ENCODE measurements around the gene CRYBA2.

Gene CRYBA2

GRCh38 chr2:219028141-219028540, 34.9 kb upstream of the CRYBA2 start:
- Mint-ChIP-seq H3K9me3 (no peaks in the 10 kb centered on the region), H3K4me1 (peaks cover 5% of the 10 kb centered on the region), H3K4me3 (no peak overlapping the region), H3K36me3 (no peaks in the 10 kb centered on the region), H3K27ac (no peak overlapping the region), H3K27me3 (peaks cover 68% of the 10 kb centered on the region)
- no peak for ATAC-seq

DNA sequence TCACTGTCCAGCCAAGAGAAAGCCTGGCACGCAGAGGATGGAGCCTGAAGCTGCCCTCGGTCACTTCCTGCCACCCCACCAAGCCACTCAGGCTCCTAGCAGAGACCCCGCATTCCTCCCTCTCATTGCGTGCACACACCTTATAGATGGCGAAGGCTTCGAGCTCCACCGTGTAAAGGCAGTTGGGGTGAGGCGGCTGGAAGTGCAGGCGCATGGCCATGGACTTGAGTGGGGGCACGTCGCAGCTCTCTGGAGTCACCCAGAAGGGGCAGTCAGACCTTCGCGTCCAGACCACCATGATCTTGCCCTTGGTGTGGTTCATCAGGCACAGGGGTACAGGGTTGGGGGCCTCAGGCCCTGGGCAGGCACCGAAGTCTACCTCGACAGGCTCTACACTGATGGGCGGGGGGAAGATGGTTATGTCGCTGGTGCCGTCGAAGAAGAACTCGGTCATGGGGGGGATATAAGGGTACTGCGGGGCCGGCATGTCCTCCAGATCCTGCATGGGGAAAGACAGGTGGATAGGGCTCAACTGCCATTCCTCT, 34.4 kb upstream of the CRYBA2 start:
- peaks cover 68% of the 10 kb centered on the region for H3K27me3 Mint-ChIP-seq
- H3K27ac Mint-ChIP-seq = no peak overlapping the region

DNA sequence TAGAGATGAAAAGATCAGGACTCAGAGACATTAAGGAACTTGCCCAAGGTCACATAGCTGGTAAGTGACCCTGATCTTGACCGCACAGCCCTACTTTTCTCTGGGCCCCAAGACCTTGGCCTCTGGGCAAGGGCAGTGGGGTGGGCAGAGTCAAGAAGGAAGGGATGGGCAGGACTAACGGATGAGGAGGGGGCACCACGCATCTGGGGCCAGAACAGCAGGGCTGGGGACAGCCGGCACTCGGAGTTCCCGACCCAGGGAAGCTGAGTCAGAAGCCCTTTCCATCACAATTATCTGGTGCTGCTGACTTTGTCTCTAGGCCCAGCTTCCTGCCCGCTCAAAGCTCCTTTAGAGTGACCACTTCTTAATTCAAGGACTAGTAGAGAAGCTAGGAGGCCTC, 33.7 kb upstream of the CRYBA2 start:
- no peak for ATAC-seq
- Mint-ChIP-seq H3K36me3 (no peaks in the 10 kb centered on the region), H3K27me3 (peaks cover 66% of the 10 kb centered on the region), H3K4me1 (peaks cover 5% of the 10 kb centered on the region), H3K4me3 (no peak overlapping the region), H3K27ac (no peak overlapping the region), H3K9me3 (no peaks in the 10 kb centered on the region)

More for the DNA sequence above, 34.4 kb upstream of the CRYBA2 start:
- no peak for ATAC-seq
- Mint-ChIP-seq H3K9me3 (no peaks in the 10 kb centered on the region), H3K4me3 (no peak overlapping the region), H3K36me3 (no peaks in the 10 kb centered on the region), H3K4me1 (peaks cover 5% of the 10 kb centered on the region)

DNA sequence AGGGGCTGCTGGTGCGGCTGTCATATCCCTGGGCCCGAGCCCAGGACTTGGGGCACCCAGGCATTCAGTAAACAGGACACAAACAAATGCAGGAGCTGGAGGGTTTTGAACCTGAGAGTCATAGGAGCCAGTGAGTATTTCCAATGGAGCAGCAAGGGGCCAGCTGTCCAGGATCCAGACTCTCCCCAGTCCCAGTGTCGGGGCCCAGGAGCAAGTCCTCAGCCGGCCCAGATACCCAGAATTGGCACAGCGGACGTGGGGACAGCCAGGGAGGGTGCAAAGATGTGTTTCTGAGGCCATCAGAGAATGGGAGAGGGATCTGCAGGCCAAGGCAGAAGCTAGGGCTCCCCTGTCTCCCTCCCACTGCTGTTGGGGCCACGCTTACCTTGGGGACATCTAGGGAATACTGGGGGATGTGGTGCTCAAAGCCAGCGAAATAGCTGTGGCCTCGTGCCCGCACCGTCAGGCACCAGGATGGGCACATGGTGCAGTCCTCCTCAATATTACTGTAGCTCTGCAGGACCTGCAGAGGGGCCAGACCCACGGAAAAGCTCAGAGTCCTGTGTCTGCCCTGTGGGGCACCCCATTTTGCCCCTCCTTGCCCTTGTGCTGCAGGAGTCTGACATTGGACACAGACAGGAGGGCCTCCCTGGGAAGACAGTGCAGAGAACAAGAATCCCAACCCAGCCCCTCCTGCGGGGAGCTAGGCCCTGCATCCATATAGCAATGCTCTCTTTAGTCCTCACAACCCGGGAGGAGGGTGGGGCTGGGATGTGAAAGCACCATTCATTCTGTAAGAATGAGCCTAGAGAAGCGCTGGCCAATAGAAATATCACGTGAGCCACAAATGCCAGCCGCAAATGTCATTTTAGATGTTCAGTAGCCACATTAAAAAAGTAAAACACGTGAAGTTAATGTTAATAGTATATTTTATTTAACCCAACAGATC, 32.7 kb upstream of the CRYBA2 start:
- H3K27me3 Mint-ChIP-seq = peaks cover 62% of the 10 kb centered on the region
- H3K36me3 Mint-ChIP-seq = no peaks in the 10 kb centered on the region
- H3K27ac Mint-ChIP-seq = no peak overlapping the region
- H3K4me3 Mint-ChIP-seq = no peak overlapping the region
- no peaks in the 10 kb centered on the region for H3K9me3 Mint-ChIP-seq
- H3K4me1 Mint-ChIP-seq = peaks cover 5% of the 10 kb centered on the region
- no peak for ATAC-seq

GRCh38 chr2:219024059-219024458, 30.8 kb upstream of the CRYBA2 start:
- Mint-ChIP-seq H3K36me3 (no peaks in the 10 kb centered on the region), H3K4me3 (no peak overlapping the region), H3K27me3 (peaks cover 49% of the 10 kb centered on the region), H3K4me1 (no peaks in the 10 kb centered on the region), H3K27ac (no peak overlapping the region), H3K9me3 (no peaks in the 10 kb centered on the region)
- ATAC-seq = no peak

GRCh38 chr2:219023045-219023605, 29.9 kb upstream of the CRYBA2 start:
- peaks cover 55% of the 10 kb centered on the region for H3K27me3 Mint-ChIP-seq
- no peaks in the 10 kb centered on the region for H3K9me3 Mint-ChIP-seq
- no peak overlapping the region for H3K4me3 Mint-ChIP-seq
- no peaks in the 10 kb centered on the region for H3K36me3 Mint-ChIP-seq
- ATAC-seq = no peak
- no peak overlapping the region for H3K27ac Mint-ChIP-seq
- H3K4me1 Mint-ChIP-seq = no peaks in the 10 kb centered on the region

GRCh38 chr2:219022616-219023015, 29.4 kb upstream of the CRYBA2 start:
- H3K9me3 Mint-ChIP-seq = no peaks in the 10 kb centered on the region
- no peak for ATAC-seq
- no peaks in the 10 kb centered on the region for H3K4me1 Mint-ChIP-seq
- H3K4me3 Mint-ChIP-seq = no peak overlapping the region
- no peak overlapping the region for H3K27ac Mint-ChIP-seq
- no peaks in the 10 kb centered on the region for H3K36me3 Mint-ChIP-seq
- H3K27me3 Mint-ChIP-seq = peaks cover 56% of the 10 kb centered on the region

DNA sequence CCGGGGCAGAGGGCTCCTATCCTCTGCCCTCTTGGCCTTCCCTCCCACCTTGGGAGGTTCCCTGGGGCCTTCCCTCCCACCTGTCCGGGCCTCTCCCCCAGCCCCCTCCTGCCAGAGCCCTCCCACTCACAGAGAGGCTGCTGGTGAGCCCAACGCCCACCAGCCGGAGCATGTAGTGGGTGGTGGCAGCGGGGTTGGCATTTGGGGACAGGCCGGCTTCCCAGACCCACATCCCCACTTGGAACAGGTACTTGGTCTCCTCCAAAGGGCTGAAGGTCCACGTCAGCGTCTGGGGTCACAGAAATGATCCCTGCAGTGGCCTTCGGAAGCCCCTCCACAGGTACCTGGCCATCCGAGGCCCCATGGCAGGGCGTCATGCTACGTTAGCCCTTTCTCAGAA, 28.8 kb upstream of the CRYBA2 start:
- Mint-ChIP-seq H3K27ac (no peak overlapping the region), H3K27me3 (peaks cover 55% of the 10 kb centered on the region), H3K9me3 (no peaks in the 10 kb centered on the region), H3K4me3 (no peak overlapping the region), H3K4me1 (no peaks in the 10 kb centered on the region), H3K36me3 (no peaks in the 10 kb centered on the region)
- ATAC-seq = no peak

GRCh38 chr2:219021591-219021990, 28.4 kb upstream of the CRYBA2 start:
- H3K9me3 Mint-ChIP-seq = no peaks in the 10 kb centered on the region
- no peak for ATAC-seq
- H3K27ac Mint-ChIP-seq = no peak overlapping the region
- H3K27me3 Mint-ChIP-seq = peaks cover 56% of the 10 kb centered on the region
- H3K4me1 Mint-ChIP-seq = no peaks in the 10 kb centered on the region
- H3K36me3 Mint-ChIP-seq = no peaks in the 10 kb centered on the region
- H3K4me3 Mint-ChIP-seq = no peak overlapping the region

DNA sequence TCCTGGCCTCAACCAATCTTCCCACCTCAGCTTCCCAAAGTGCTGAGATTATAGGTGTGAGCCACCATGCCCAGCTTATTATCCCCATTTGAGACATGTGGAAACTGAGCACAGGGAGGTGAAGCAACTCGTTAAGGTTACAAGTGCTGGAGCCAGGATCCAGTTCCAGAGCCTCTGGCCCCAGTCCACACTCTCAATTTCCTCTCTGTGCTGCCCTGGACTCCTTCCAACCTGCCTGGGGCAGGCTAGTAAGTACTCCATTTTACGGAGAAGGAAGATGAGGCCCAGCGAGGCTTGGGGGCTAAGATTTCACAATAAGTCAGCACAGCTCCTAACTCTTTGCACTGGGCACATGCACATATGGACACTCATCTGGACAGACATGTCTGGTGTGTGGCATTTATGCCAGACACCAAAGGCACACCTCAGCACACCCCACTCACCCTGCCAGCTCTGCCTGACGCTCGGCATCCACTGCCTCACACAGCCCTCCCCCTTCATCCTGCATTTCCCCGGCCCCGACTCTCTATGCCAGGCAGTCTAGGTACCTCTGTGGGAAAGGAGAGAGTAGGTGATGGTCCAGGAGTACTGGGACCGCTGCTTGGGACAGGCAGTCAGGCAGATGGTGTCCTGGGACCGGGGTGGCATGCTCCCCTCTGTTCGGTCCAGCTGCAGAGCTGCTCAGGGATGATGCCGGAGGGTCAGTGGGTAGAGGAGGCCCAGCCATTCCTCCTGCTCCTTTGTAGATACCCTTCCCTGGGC, 27.6 kb upstream of the CRYBA2 start:
- Mint-ChIP-seq H3K27ac (no peak overlapping the region), H3K4me3 (no peak overlapping the region), H3K9me3 (no peaks in the 10 kb centered on the region), H3K36me3 (no peaks in the 10 kb centered on the region), H3K4me1 (no peaks in the 10 kb centered on the region), H3K27me3 (peaks cover 56% of the 10 kb centered on the region)
- ATAC-seq = no peak

DNA sequence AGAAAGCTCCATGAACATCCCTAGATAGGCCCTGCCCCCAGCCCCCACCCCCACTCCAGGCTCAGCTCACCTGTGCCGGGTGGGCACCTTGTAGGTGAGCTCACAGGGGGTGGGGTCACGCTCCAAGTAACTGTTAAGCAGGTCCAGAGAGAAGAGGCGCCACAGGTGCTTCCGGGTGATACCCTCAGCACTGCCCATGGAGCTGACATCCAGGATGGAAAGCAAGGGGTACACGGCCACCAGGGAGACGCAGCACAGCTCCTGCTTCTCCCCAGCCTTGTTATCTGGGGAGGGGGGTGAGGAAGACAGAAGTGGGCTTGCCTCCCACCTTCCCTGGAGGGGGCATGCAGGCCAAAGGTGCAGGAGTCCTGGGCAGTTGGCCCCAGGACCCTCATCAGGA, 26.2 kb upstream of the CRYBA2 start:
- H3K9me3 Mint-ChIP-seq = no peaks in the 10 kb centered on the region
- H3K27ac Mint-ChIP-seq = no peak overlapping the region
- H3K4me1 Mint-ChIP-seq = no peaks in the 10 kb centered on the region
- ATAC-seq = no peak
- peaks cover 51% of the 10 kb centered on the region for H3K27me3 Mint-ChIP-seq
- no peaks in the 10 kb centered on the region for H3K36me3 Mint-ChIP-seq
- no peak overlapping the region for H3K4me3 Mint-ChIP-seq

DNA sequence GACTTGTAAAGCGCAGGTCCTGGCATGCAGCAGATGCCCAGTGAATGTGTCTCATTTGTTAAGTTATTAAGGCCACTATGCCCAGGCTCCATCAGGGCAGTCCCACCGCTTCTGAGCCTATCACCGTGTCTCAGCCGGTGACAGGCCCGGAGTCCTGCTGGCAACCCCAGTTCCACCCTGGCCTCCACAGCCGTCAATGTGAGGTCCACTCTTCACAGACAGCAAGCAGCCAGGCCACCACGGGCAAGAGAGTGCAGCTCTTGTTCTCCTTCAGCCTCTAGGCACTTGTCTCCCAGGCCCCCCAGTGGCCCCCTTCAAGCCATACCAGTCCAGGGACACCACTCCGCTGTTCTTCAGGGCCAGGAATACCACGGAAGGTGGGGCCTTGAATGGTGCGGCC, 25.5 kb upstream of the CRYBA2 start:
- H3K4me3 Mint-ChIP-seq = no peak overlapping the region
- no peaks in the 10 kb centered on the region for H3K9me3 Mint-ChIP-seq
- ATAC-seq = no peak
- H3K36me3 Mint-ChIP-seq = no peaks in the 10 kb centered on the region
- H3K4me1 Mint-ChIP-seq = no peaks in the 10 kb centered on the region
- no peak overlapping the region for H3K27ac Mint-ChIP-seq
- peaks cover 58% of the 10 kb centered on the region for H3K27me3 Mint-ChIP-seq

GRCh38 chr2:219018286-219018685, 25.1 kb upstream of the CRYBA2 start:
- H3K9me3 Mint-ChIP-seq = no peaks in the 10 kb centered on the region

GRCh38 chr2:219017201-219017931, 24.1 kb upstream of the CRYBA2 start:
- H3K36me3 Mint-ChIP-seq = no peaks in the 10 kb centered on the region
- H3K27me3 Mint-ChIP-seq = peaks cover 63% of the 10 kb centered on the region
- H3K27ac Mint-ChIP-seq = no peak overlapping the region
- H3K9me3 Mint-ChIP-seq = no peaks in the 10 kb centered on the region
- no peak overlapping the region for H3K4me3 Mint-ChIP-seq
- no peaks in the 10 kb centered on the region for H3K4me1 Mint-ChIP-seq
- no peak for ATAC-seq

More at GRCh38 chr2:219018286-219018685, 25.1 kb upstream of the CRYBA2 start:
- Mint-ChIP-seq H3K36me3 (no peaks in the 10 kb centered on the region), H3K4me1 (no peaks in the 10 kb centered on the region), H3K4me3 (no peak overlapping the region), H3K27ac (no peak overlapping the region), H3K27me3 (peaks cover 62% of the 10 kb centered on the region)
- ATAC-seq = no peak

- no peaks in the 10 kb centered on the region for H3K9me3 Mint-ChIP-seq
- H3K27me3 Mint-ChIP-seq = peaks cover 61% of the 10 kb centered on the region
- H3K36me3 Mint-ChIP-seq = no peaks in the 10 kb centered on the region
- no peak overlapping the region for H3K4me3 Mint-ChIP-seq
- no peaks in the 10 kb centered on the region for H3K4me1 Mint-ChIP-seq
- H3K27ac Mint-ChIP-seq = no peak overlapping the region
- ATAC-seq = no peak
These were observed 23.5 kb upstream of the CRYBA2 start for GRCh38 chr2:219016721-219017120.
